ENCODE data around the gene AFF3. TPM values are rescaled to one million over a fixed set of nuclear protein-coding genes. Genes with fewer than 3 reads are reported as not detected.

The AFF3 gene
- total and polyA plus RNA-seq, 2 of the 13 experiments (the other 11 are each of a cell fraction or from before 2014, with no cell fraction given): not detected

GRCh38 chr2:99980176-99980575, 162.2 kb downstream of the AFF3 start:
- in situ Hi-C loops (cut with HindIII; ENCODE audit: extremely low pct_ligation_motif_present, low pct_unique_long_range_greater_than_20kb): no loop called here
- no peak overlapping the region for H3K9ac ChIP-seq (ENCODE audit: insufficient read depth, low read depth, low read length)
- no peak for TF ChIP-seq EZH2 (conservative IDR thresholded peaks at IDR 0.05; ENCODE audit: low read depth, low read length)
- no peak for TF ChIP-seq ZNF616 (CRISPR knock-in tag; IDR thresholded peaks at IDR 0.05; ENCODE audit: low read depth)
- no peak for TF ChIP-seq RAD51 (IDR thresholded peaks at IDR 0.05; ENCODE audit: borderline replicate concordance)
- TF ChIP-seq NFYC (CRISPR knock-in tag; IDR thresholded peaks at IDR 0.05): no peak
- no peak for TF ChIP-seq MLX (CRISPR knock-in tag; IDR thresholded peaks at IDR 0.05)
- no peak for TF ChIP-seq XBP1 (CRISPR knock-in tag; IDR thresholded peaks at IDR 0.05)
- no peak for TF ChIP-seq HOXD1 (CRISPR knock-in tag; IDR thresholded peaks at IDR 0.05)
- no peak for TF ChIP-seq NFATC3 (CRISPR knock-in tag; IDR thresholded peaks at IDR 0.05)
- no peak for TF ChIP-seq SNAI1 (CRISPR knock-in tag; IDR thresholded peaks at IDR 0.05; ENCODE audit: borderline replicate concordance)
- no peak for TF ChIP-seq TBX2 (CRISPR knock-in tag; IDR thresholded peaks at IDR 0.05; ENCODE audit: borderline replicate concordance)
- no peak for TF ChIP-seq ZNF350 (CRISPR knock-in tag; IDR thresholded peaks at IDR 0.05; ENCODE audit: borderline replicate concordance, low read depth)
- no peak for TF ChIP-seq RFXANK (CRISPR knock-in tag; IDR thresholded peaks at IDR 0.05)
- no peak for TF ChIP-seq PLRG1 (conservative IDR thresholded peaks at IDR 0.05)
- no peak for TF ChIP-seq ZFP1 (CRISPR knock-in tag; IDR thresholded peaks at IDR 0.05)
- no peak for TF ChIP-seq DNMT3B (CRISPR knock-in tag; conservative IDR thresholded peaks at IDR 0.05)
- no peak for TF ChIP-seq PITX1 (CRISPR knock-in tag; IDR thresholded peaks at IDR 0.05)
- no peak for TF ChIP-seq ZMYM3 (CRISPR knock-in tag; IDR thresholded peaks at IDR 0.05)
- no peak for TF ChIP-seq ZNF326 (CRISPR knock-in tag; IDR thresholded peaks at IDR 0.05; ENCODE audit: borderline replicate concordance)
- no peak for TF ChIP-seq KDM5A (IDR thresholded peaks at IDR 0.05; ENCODE audit: borderline replicate concordance, low read length)
- TF ChIP-seq KLF9 (CRISPR knock-in tag; IDR thresholded peaks at IDR 0.05; ENCODE audit: low read depth): no peak
- no peak overlapping the region for H3K4me3 ChIP-seq (replicated peaks in 1 of 3; ENCODE audit: insufficient read depth in 1 of 3, low read depth in 2 of 3, low read length in 3 of 3)
- H3K27me3 ChIP-seq (ENCODE audit: control insufficient read depth in 1 of 2, insufficient read depth in 2 of 2, low read length in 2 of 2): no peaks in the 10 kb centered on the region; a peak in 1 of 5 replicates
- FAIRE-seq: no peak
- POLR2A ChIA-PET: no interaction called here
- H2AFZ ChIP-seq (ENCODE audit: low read length): no peak overlapping the region
- intact Hi-C loops (cut with micrococcal nuclease; ENCODE audit: unreplicated experiment): no loop called here
- ATAC-seq: no peak
- H3K27ac ChIP-seq (ENCODE audit: extremely low read length, insufficient read depth, low read length): no peak overlapping the region
- no peaks in the 10 kb centered on the region for H3K36me3 ChIP-seq (replicated peaks in 1 of 2; ENCODE audit: control insufficient read depth in 1 of 2, insufficient read depth in 2 of 2, low read length in 2 of 2)
- DNase-seq (ENCODE audit: low spot score): no peak
- no peaks in the 10 kb centered on the region for H3K79me2 ChIP-seq (ENCODE audit: insufficient read depth, low read length)
- BruUV-seq (replicated peaks): no TSS peak
- no peaks in the 10 kb centered on the region for H4K20me1 ChIP-seq (ENCODE audit: insufficient read depth, low read length)
- H3K4me1 ChIP-seq (ENCODE audit: insufficient read depth, low read length): no peaks in the 10 kb centered on the region
- CTCF ChIA-PET (ENCODE audit: low intra/inter-chr PET ratio, low total read pairs): no interaction called here
- no peaks in the 10 kb centered on the region for H3K9me3 ChIP-seq (ENCODE audit: low read length)
- whole genome bisulfite sequencing (ENCODE audit: low lambda C conversion rate): 2% methylated on average over 2 of the region's 2 CpGs
- H3K4me2 ChIP-seq (ENCODE audit: low read depth, low read length): no peak overlapping the region

Measured in HepG2 (cell line).